HCT116 (cell line): Measurements from ENCODE around the gene S100PBP. TPM values are rescaled to one million over a fixed set of nuclear protein-coding genes. Genes with fewer than 3 reads are reported as not detected.

Experiments used
- ATAC-seq: fragments of 200-7000 bp; cut with Tn5 transposase; 2 replicates; pipeline ENCODE4 v1.9.1; 2020; ENCODE audit warnings: mild to moderate bottlenecking, moderate library complexity
- BruUV-seq: library from RNA; stranded (reverse); fragments of 400-500 nt; replicated peaks from 2 replicates; lab custom pipeline; 2021; lab: Mats Ljungman, UMichigan
- CTCF ChIA-PET: fragments of 300-600 bp; sonication (Branson Sonifier 250); formaldehyde crosslinking; loops from one replicate; lab custom pipeline; 2021; ENCODE audit warnings: antibody characterized with exemption; lab: Charles Lee
- POLR2A ChIA-PET: fragments of 300-600, 350-600 bp; sonication (Branson Sonifier 250); formaldehyde crosslinking; loops from one replicate; lab custom pipeline; 2021; ENCODE audit warnings: antibody characterized with exemption; lab: Charles Lee
- RAD21 ChIA-PET, 2 experiments: fragments of 300-600 bp; sonication (Branson Sonifier 250); formaldehyde crosslinking; loops; one replicate each; lab custom pipeline; 2023; ENCODE audit warnings: low total read pairs in 2 of 2; ENCODE audit not compliant: uncharacterized antibody in 2 of 2, unreplicated experiment in 2 of 2, low non-redundant PET in 1 of 2; lab: Charles Lee
- DNase-seq: peaks from one replicate; pipeline ENCODE4 v3.0.0-alpha.2; 2010; ENCODE audit warnings: low read depth, low spot score
- H2AFZ ChIP-seq: fragments of 200-600 bp; shearing (Covaris generic), sonication (generic); 2 replicates; pipeline ENCODE4 v1.6.1; 2017; ENCODE audit warnings: low read depth, mixed run types, mixed read lengths, antibody characterized with exemption, low read length; ENCODE audit not compliant: poor library complexity, severe bottlenecking
- H3K27ac ChIP-seq: 2 replicates; pipeline ENCODE4 v1.5.1; 2012; ENCODE audit warnings: low read depth, low read length
- H3K27me3 ChIP-seq: fragments of 200-600 bp; sonication (generic); 2 replicates; pipeline ENCODE4 v1.6.1; 2016; ENCODE audit warnings: mixed run types, low read length, mixed read lengths; ENCODE audit not compliant: insufficient read depth
- H3K36me3 ChIP-seq, 2 experiments: fragments of 200-500 bp in 1 of 2; fragments of 200-600 bp in 1 of 2; sonication (Bioruptor generic) in 1 of 2; sonication (generic) in 1 of 2; 2 replicates each; pipeline versions ENCODE4 v1.5.1 to v1.6.1; 2014 to 2016; ENCODE audit warnings: low read length in 2 of 2, inconsistent platforms in 1 of 2, mixed read lengths in 1 of 2, mixed run types in 1 of 2; ENCODE audit not compliant: insufficient read depth in 2 of 2, control insufficient read depth in 1 of 2
- H3K4me1 ChIP-seq, 2 experiments: fragments of 200-600 bp in 1 of 2; sonication (generic) in 1 of 2; 2 replicates each; pipeline versions ENCODE4 v1.5.1 to v1.6.1; 2012 to 2017; ENCODE audit warnings: low read length in 2 of 2, inconsistent platforms in 1 of 2, mild to moderate bottlenecking in 1 of 2, mixed read lengths in 1 of 2, mixed run types in 1 of 2, moderate library complexity in 1 of 2; ENCODE audit not compliant: insufficient read depth in 2 of 2, control insufficient read depth in 1 of 2
- H3K4me2 ChIP-seq: fragments of 200-600 bp; sonication (generic); 2 replicates; pipeline ENCODE4 v1.6.1; 2017; ENCODE audit warnings: mixed run types, low read length, mixed read lengths
- H3K4me3 ChIP-seq, 2 experiments: fragments of 200-600 bp in 1 of 2; sonication (generic) in 1 of 2; replicated peaks in 1 of 2; 2 replicates each; pipeline ENCODE4 v1.5.1; 2011 to 2016; ENCODE audit warnings: low read length in 2 of 2, control low read depth in 1 of 2, low read depth in 1 of 2, mild to moderate bottlenecking in 1 of 2, mixed read lengths in 1 of 2, mixed run types in 1 of 2
- H3K79me2 ChIP-seq: fragments of 200-600 bp; sonication (generic); 2 replicates; pipeline ENCODE4 v1.6.1; 2017; ENCODE audit warnings: mild to moderate bottlenecking, mixed run types, low read length, moderate library complexity, mixed read lengths; ENCODE audit not compliant: insufficient read depth
- H3K9ac ChIP-seq: fragments of 200-600 bp; sonication (generic); 2 replicates; pipeline ENCODE4 v1.6.1; 2016; ENCODE audit warnings: low read length, mixed read lengths
- H3K9me2 ChIP-seq: fragments of 200-600 bp; sonication (generic), shearing (Covaris generic); 2 replicates; pipeline ENCODE4 v1.6.1; 2017; ENCODE audit warnings: mixed run types, mild to moderate bottlenecking, moderate library complexity; ENCODE audit not compliant: insufficient read depth
- H3K9me3 ChIP-seq, 2 experiments: fragments of 200-500 bp in 1 of 2; fragments of 200-600 bp in 1 of 2; sonication (Bioruptor generic) in 1 of 2; sonication (generic) in 1 of 2; 2 replicates each; pipeline ENCODE4 v1.6.1; 2014 to 2017; ENCODE audit warnings: low read length in 2 of 2, mixed read lengths in 2 of 2, inconsistent platforms in 1 of 2, low read depth in 1 of 2, mild to moderate bottlenecking in 1 of 2, mixed run types in 1 of 2, moderate library complexity in 1 of 2; ENCODE audit not compliant: control insufficient read depth in 1 of 2, insufficient read depth in 1 of 2
- H4K20me1 ChIP-seq: fragments of 200-600 bp; sonication (generic), shearing (Covaris generic); 2 replicates; pipeline ENCODE4 v1.6.1; 2017; ENCODE audit warnings: mixed run types, mild to moderate bottlenecking, moderate library complexity; ENCODE audit not compliant: insufficient read depth
- POLR2AphosphoS5 ChIP-seq: IDR thresholded peaks from 2 replicates; pipeline ENCODE4 v1.6.1; 2011; ENCODE audit warnings: mild to moderate bottlenecking, low read depth, low read length, moderate library complexity
- TCF7L2 ChIP-seq: IDR thresholded peaks from 2 replicates; pipeline ENCODE4 v1.7.0; 2011; ENCODE audit warnings: borderline replicate concordance, inconsistent platforms; ENCODE audit not compliant: insufficient read depth, insufficient read length; ENCODE audit errors: extremely low read depth
- ZFX ChIP-seq: fragments of 450-650 bp; IDR thresholded peaks from 2 replicates; pipeline ENCODE4 v1.6.1; 2017
- intact Hi-C: fragments of 100-400 bp; cut with micrococcal nuclease; formaldehyde crosslinking; loops from 2 replicates; pipeline ENCODE4 v1.10.0; 2022
- total RNA-seq: library from RNA; stranded (reverse); gene quantifications from one replicate; pipeline ENCODE4 v1.2.1, GENCODE V29; 2021; ENCODE audit not compliant: unreplicated experiment
- TF ChIP-seq, protein P1 (sequence below), 3 experiments: fragments of 200-600 bp in 1 of 3; sonication (generic) in 1 of 3; IDR thresholded peaks in 2 of 3; conservative IDR thresholded peaks in 1 of 3; 2 replicates each; pipeline ENCODE4 v1.5.1; 2012 to 2017; ENCODE audit warnings: low read depth in 2 of 3, low read length in 2 of 3, antibody characterized with exemption in 1 of 3, borderline replicate concordance in 1 of 3, control low read depth in 1 of 3, mild to moderate bottlenecking in 1 of 3, mixed read lengths in 1 of 3, mixed run types in 1 of 3, moderate library complexity in 1 of 3; ENCODE audit not compliant: insufficient read depth in 1 of 3

Gene S100PBP
- total RNA-seq, 1 experiment from 2014 or later: 38.2 TPM

DNA sequence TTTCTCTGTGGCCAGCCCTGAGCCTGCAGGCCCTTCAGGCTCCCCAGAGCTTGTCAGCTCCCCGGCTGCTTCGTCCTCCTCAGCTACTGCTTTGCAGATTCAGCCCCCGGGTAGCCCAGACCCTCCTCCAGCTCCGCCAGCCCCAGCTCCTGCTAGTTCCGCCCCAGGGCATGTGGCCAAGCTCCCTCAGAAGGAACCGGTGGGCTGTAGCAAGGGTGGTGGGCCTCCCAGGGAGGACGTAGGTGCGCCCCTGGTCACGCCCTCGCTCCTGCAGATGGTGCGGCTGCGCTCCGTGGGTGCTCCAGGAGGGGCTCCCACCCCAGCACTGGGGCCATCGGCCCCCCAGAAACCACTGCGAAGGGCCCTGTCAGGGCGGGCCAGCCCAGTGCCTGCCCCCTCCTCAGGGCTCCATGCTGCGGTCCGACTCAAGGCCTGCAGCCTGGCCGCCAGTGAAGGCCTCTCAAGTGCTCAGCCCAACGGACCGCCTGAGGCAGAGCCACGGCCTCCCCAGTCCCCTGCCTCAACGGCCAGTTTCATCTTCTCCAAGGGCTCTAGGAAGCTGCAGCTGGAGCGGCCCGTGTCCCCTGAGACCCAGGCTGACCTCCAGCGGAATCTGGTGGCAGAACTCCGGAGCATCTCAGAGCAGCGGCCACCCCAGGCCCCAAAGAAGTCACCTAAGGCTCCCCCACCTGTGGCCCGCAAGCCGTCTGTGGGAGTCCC, 45.7 kb upstream of the S100PBP start:
- no peaks in the 10 kb centered on the region for H3K9me2 ChIP-seq
- peaks cover 16 to 18% of the 10 kb centered on the region in 2 experiments; a peak in 3 of 4 replicates for H3K36me3 ChIP-seq
- H3K9ac ChIP-seq: no peak overlapping the region
- H3K4me1 ChIP-seq: peaks cover 37 to 54% of the 10 kb centered on the region in 2 experiments
- DNase-seq: no peak
- TF ChIP-seq POLR2AphosphoS5: peak; percentile 2; the same call in 1 of the 2 replicates
- TF ChIP-seq ZFX: no peak
- TF ChIP-seq, protein P1, sequence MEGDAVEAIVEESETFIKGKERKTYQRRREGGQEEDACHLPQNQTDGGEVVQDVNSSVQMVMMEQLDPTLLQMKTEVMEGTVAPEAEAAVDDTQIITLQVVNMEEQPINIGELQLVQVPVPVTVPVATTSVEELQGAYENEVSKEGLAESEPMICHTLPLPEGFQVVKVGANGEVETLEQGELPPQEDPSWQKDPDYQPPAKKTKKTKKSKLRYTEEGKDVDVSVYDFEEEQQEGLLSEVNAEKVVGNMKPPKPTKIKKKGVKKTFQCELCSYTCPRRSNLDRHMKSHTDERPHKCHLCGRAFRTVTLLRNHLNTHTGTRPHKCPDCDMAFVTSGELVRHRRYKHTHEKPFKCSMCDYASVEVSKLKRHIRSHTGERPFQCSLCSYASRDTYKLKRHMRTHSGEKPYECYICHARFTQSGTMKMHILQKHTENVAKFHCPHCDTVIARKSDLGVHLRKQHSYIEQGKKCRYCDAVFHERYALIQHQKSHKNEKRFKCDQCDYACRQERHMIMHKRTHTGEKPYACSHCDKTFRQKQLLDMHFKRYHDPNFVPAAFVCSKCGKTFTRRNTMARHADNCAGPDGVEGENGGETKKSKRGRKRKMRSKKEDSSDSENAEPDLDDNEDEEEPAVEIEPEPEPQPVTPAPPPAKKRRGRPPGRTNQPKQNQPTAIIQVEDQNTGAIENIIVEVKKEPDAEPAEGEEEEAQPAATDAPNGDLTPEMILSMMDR (IDR thresholded peaks at IDR 0.05 in 2 of 3, conservative IDR thresholded peaks at IDR 0.05 in 1 of 3; ENCODE audit: borderline replicate concordance in 1 of 3, insufficient read depth in 1 of 3, low read depth in 2 of 3, low read length in 2 of 3): no peak
- TF ChIP-seq TCF7L2: no peak
- BruUV-seq: no TSS peak
- H2AFZ ChIP-seq: no peak overlapping the region
- ChIA-PET CTCF (interaction anchor here (1.4 to 5.4 kb wide), 3 partner anchors 19 to 251 kb away, joined by 3 to 108 read pairs (median 10); no protein-coding TSS in a partner anchor), RAD21 (interaction anchor here (3.8 to 8.0 kb wide), 2 partner anchors 59 to 60 kb away, joined by 31 to 41 read pairs; no protein-coding TSS in a partner anchor), POLR2A (interaction anchor here (1.0 to 2.4 kb wide), 3 partner anchors 10 to 121 kb away, joined by 3 to 13 read pairs (median 11); partner anchors contain the start of gene RBBP4)
- H4K20me1 ChIP-seq: no peaks in the 10 kb centered on the region
- no peaks in the 10 kb centered on the region for H3K9me3 ChIP-seq
- H3K79me2 ChIP-seq: peaks cover 8% of the 10 kb centered on the region; the same call in 1 of the 2 replicates
- no peak overlapping the region for H3K4me2 ChIP-seq
- H3K27me3 ChIP-seq: no peaks in the 10 kb centered on the region
- ATAC-seq: no peak
- H3K4me3 ChIP-seq: no peak overlapping the region
- intact Hi-C loops: loop anchor here (2.0 kb wide), 2 partner anchors 323 to 371 kb away; no protein-coding TSS in a partner anchor
- no peak overlapping the region for H3K27ac ChIP-seq
